Mesenteric fat pad (tissue), 1 donor: ENCODE measurements around the gene TAF1A. TPM values are rescaled to one million over a fixed set of nuclear protein-coding genes. Genes with fewer than 3 reads are reported as not detected.
"Not testable (repeated sequence)": the region's sequence is repeated elsewhere in the genome, so short reads cannot be mapped to it uniquely, and the experiment has no call there.

Experiments
- DNase-seq: peaks from one replicate; pipeline ENCODE4 v3.0.0-alpha.2; 2020; ENCODE audit warnings: low spot score
- long read RNA-seq: library from polyadenylated mRNA; unstranded; transcript quantifications from one replicate; pipeline ENCODE4 v2.0.0, GENCODE V29; 2020
- total RNA-seq: library from RNA; stranded (reverse); fragmentation: NEBNext Ultra II Directional; extraction: Animal tissue kit (Norgen Biotek cat#: 25700); gene quantifications from one replicate; pipeline ENCODE4 v1.2.1, GENCODE V29; 2021
- donor health status: DM: yes; HTN: yes; CAD: no.

TAF1A gene
- 7.2 TPM for total RNA-seq
- long read RNA-seq, partial matches to known transcripts = 1 of 9 reads
- long read RNA-seq, other reads (novel, unspliced or antisense) = 3 of 9 reads

DNA sequence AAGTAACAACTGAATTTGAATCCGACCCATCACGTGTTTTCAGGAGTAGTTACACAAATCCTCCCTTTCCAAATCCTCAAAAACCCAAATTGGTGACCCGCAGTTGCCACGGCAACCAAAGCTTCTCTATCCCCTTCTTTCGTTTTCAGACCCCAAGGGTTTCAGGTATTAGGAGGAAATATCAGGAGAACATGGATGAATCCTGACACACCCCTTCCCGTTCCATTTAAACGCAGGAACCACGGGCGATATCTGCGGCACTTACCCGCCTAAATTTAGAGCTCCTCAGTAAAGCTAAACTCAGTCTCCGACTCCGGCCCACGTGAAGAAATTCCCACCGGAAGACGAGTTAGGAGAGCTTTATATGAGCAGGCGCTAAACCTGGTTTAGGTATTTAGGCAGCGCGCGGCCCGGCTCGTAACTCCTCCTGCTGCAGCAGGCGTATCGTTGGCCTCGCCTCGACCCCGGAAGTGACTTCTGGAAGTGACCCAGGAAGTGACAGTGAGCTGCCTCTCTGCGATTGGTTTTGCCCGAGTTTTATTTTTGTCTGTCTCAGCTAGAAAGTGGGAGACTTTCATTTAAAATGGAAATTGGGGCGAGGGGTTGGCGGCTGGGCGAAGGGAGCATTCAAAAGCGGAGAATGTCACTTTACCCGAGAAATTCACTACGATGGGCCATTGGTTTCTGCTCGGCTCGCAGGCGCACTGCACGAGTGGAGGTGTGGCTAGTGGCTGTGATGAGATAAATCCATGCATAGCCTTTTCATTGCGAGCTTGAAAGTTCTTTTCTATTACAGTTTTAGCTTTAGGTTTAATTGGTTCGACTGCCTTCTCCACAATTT, at the start of gene TAF1A:
Gene TAF1A, minus strand, starts transcription at position 472 of the 841 bp plus-strand sequence.
- DNase-seq = peak; percentile 93

DNA sequence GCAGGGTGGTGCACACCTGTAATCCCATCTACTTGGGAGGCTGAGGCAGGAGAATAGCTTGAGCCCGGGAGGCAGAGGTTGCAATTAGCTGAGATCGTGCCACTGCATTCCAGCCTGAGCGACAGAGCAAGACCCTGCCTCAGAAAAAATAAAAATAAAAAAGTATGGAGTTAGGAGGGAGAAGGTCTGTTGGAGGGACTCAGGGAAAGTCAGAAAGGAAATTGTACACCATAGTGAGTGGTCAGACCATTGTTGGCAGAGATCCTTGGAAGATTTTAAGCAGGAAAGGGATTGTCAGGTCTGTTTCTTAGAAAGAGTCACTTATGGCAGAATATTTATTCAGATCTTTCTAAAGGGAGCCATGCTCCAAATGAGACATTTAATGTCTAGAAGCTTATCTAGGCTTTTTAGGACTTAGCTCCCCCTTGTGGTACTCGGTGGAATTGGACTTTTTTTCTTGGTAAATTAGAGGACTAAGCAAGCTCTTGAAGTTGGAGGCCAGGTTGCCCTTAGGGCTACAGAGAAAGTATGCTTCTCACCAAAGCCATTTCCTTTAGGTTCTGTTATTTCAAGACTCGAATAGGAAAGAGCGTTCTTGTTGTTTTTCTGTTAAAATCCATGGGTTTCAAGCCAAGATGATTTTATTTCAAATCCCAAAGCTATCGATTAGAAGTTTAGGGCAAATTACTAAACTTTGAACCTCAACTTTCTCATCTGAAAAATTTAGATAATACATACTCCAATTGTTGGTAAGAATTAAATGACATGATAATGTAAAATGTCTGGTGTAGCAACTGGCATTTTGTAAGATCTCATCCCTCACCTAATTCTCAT, 44.7 kb upstream of the TAF1A start:
- no peak for DNase-seq

DNA sequence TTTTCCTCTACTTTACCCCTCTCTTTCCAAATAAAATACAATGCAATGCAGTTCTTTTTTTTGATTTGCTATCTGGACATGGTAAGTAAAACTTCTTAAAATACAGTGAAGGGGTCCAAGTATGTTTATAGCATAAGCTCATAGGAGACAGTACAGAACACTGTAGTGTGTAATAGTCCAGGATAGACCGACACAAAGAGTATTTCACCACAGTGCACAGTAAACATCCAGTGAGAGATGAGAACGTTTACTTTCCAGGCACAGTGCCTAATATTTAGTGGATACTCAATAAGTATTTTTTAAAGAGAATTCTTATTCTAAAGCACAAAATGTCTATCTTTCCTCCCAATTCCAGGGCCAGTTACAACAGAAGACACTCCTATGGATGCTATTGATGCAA, 43.0 kb upstream of the TAF1A start:
- no peak for DNase-seq

DNA sequence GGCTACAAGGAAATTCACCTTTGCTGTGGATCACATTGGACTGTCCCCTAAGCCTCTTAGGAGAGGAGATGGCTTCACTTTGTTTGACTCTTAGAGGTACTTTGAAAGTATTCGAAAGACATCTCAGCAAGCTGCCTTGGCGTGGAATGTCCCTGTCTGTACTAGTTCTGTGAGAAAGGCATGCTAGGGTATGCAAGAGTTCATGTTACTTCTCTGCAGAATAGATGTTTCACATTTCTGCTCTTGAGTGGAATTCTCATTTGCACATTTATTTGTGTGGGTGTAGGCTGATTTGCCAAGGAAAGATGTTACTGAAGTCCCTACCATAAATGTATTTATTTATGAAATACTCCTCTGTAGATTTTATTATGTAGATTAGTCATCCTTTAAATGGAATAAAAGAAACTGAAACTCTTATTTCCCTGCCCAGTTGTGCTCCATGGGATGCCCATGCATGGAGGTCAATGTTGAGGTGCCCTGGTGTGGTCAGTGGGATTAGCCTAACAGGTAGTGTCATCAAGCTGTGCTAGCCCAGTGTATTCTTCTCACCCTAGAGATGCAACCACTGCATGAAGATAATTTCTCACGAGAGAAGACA, 42.0 kb upstream of the TAF1A start:
- no peak for DNase-seq

- DNase-seq = no peak
These were observed 40.3 kb upstream of the TAF1A start for GRCh38 chr1:222629921-222630535.

GRCh38 chr1:222627232-222627631, 37.5 kb upstream of the TAF1A start:
- DNase-seq = no peak

DNA sequence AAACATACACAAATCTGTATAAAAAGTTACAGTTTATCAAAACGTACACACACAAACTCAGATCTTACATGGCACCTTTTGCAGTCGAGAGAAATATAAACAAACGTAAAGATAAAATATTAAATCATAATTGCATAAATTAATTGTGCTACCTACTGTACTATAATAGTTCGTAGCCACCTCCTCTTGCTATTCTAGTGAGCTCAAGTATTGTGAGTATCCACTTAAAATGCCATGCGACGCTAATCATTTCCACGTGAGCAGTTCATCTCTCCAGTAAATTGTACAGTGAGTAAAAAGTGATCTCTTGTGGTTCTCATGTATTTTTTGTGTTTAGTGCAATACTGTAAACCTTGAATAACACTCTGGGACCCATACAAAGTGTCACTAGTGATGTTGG, 34.5 kb upstream of the TAF1A start:
- no peak for DNase-seq

DNA sequence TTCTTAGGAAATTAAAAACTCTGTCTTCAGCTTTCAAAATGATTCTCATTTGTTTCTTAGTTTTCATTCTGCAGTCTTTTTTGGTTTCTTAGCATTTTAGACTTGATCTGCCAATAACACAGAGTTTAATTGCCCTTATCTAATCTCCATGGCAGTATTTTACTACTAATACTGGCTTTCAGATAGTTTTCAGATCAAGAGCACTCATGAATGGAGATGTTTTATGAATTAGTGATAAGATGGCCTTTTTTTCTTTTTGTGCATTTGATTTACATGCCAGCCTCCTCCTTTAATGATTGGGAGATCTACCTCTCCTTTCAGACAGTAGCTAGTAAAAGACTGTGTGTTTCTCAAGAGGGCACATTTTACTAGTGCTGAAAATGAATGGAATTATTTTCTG, 33.7 kb upstream of the TAF1A start:
- DNase-seq = no peak

- DNase-seq = no peak
These were observed 33.0 kb upstream of the TAF1A start for GRCh38 chr1:222622765-222623164.

GRCh38 chr1:222620566-222620965, 30.8 kb upstream of the TAF1A start:
- no peak for DNase-seq

DNA sequence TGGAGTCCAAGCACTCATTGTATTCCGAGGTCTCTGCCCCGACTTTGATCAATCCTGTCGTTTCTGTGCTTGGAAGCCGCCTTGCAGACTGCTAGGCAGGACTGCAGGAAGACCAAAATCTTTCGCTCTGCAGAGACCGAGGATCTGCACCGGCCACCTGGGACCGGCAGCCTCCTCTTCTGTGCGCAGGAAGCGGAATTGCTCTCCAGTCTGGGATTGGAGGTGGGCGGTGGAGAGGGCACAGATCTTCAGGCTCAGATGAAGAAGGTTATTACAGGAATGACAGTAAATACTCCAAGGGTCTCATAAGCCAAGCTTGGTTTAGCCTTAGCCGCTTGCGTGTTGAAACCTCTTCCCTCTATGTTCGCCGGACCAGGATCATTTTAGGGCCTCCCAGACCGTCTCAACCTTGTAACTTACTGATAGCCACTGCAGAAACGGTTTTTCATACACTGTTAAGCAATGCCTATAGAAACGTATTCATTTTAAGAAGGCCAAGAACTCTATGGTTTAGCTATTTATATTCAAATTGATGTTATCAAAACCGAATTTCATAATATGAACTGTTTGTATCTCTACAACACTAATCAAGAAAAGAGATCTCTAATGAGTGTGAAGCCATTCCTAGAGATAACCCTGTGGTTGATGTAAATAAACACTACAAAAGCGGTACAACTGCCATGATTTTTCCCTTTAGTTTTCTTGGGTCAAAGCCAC, 29.3 kb upstream of the TAF1A start:
- DNase-seq = no peak

GRCh38 chr1:222618001-222618879, 28.5 kb upstream of the TAF1A start, which contains the start of gene MIA3:
Gene MIA3 (plus strand): TSS chr1:222618097. CDS start chr1:222618111, 14 bp downstream.
- peak; percentile 95 for DNase-seq

DNA sequence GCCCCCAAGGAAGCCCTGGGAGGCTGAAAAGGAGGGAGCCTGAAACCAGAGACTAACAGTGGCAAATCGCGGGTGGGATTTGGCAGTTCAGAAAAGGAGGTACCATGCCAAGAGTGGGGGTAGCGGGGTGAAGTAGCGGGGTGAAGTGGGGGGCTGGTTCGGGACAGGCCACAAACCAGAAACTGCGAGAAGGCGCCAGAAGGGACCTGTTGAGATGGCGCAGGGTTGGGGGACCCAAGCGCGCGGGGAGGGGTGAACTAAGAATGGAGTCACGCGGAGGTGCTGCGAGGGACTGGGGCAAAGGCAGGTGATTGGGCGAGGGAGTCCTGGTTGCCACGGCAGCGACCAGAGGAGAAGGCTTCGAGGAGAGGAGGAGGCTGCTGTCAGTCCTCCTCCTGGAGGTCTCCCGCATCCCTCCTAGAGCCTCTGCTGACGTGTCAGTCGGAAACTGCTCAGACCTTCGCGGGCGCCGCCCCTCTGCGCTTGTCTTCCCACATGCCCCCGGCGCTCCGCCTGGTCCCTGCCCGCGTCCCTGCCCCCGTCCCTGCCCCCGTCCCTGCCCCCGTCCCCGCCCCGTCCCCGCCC, 27.7 kb upstream of the TAF1A start:
- peak; percentile 96 for DNase-seq

- no peak for DNase-seq
These were observed 26.8 kb upstream of the TAF1A start for GRCh38 chr1:222616525-222616924.

DNA sequence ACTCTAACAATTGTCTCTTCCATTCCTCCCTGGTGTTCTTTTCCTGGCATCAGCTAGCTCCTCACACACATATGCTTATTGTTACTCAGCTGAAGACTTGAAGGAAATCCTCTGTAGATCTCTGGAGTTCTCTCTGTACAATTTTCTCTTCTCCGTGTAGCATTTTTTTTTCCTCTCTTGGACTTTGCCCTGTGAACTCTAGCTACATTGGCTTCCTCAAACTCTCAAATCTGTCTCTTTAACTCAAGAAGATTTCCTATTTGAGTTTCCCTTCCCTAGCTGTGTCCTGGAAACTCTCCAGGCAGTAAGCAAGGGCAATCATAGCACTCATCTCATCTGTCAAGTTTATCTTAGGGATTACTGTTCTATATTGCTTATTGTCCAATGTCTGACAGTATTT, 23.9 kb upstream of the TAF1A start:
- DNase-seq = no peak

GRCh38 chr1:222610728-222611127, 21.0 kb upstream of the TAF1A start:
- no peak for DNase-seq

GRCh38 chr1:222609111-222609510, 19.4 kb upstream of the TAF1A start:
- DNase-seq = not testable (repeated sequence)

GRCh38 chr1:222606757-222607156, 17.0 kb upstream of the TAF1A start:
- no peak for DNase-seq

DNA sequence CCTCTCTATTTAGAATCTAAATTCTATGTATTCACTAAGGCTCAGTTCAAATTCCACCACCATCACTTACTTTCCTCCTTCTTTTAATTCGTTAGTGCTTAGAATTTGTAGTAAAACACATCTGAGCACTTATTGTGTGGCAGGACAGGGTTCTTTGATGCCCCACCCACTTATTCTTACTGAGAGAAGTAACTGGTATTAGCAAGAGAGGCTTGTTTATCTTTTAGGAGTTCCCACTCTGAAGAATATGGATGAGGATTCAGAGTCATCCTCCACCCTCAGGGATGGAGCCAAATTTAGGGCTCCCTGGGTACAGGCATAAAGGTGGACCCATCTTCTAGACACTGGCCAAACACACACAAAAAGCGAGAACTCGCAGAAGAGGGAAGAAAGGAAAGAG, 11.5 kb upstream of the TAF1A start:
- DNase-seq = no peak
